Keratinocyte (primary cell): ENCODE results near the gene ZDHHC9. TPM values are rescaled to one million over a fixed set of nuclear protein-coding genes. Genes with fewer than 3 reads are reported as not detected.

Experiments used
- DNase-seq: peaks from one replicate; pipeline ENCODE4 v3.0.0-alpha.2; 2011; ENCODE audit warnings: low read depth, missing footprints, low spot score
- FAIRE-seq: peaks from 2 replicates; lab custom pipeline; 2011; peaks lifted over from hg19 to GRCh38; lab: Jason Lieb, UNC
- H2AFZ ChIP-seq: 2 replicates; pipeline ENCODE4 v1.6.0; 2012; ENCODE audit warnings: low read length, control low read depth, inconsistent platforms; ENCODE audit not compliant: control insufficient read depth
- H3K27ac ChIP-seq: 2 replicates; pipeline ENCODE4 v1.5.1; 2011; ENCODE audit warnings: low read length; ENCODE audit not compliant: control insufficient read depth, insufficient read depth
- H3K27me3 ChIP-seq: 3 replicates; pipeline ENCODE4 v1.6.0; 2011; ENCODE audit warnings: low read length; ENCODE audit not compliant: control insufficient read depth, insufficient read depth; ENCODE audit errors: extremely low read depth
- H3K36me3 ChIP-seq, 2 experiments: 2 replicates in 1 of 2; 3 replicates in 1 of 2; pipeline ENCODE4 v1.5.1; 2011; ENCODE audit warnings: low read length in 2 of 2, mild to moderate bottlenecking in 1 of 2; ENCODE audit not compliant: control insufficient read depth in 2 of 2, insufficient read depth in 2 of 2; ENCODE audit errors: extremely low read depth in 1 of 2
- H3K4me1 ChIP-seq: 3 replicates; pipeline ENCODE4 v1.5.1; 2011; ENCODE audit warnings: low read length; ENCODE audit not compliant: control insufficient read depth, insufficient read depth; ENCODE audit errors: extremely low read depth
- H3K4me2 ChIP-seq: 3 replicates; pipeline ENCODE4 v1.6.0; 2011; ENCODE audit warnings: low read depth, low read length; ENCODE audit not compliant: control insufficient read depth, insufficient read depth; ENCODE audit errors: extremely low read depth
- H3K4me3 ChIP-seq, 3 experiments: fragments of 200-600 bp in 1 of 3; sonication (generic) in 1 of 3; 2 replicates in 2 of 3; 3 replicates in 1 of 3; pipeline ENCODE4 v1.5.1; 2011 to 2016; ENCODE audit warnings: low read length in 3 of 3, mild to moderate bottlenecking in 3 of 3, control low read depth in 2 of 3, inconsistent platforms in 1 of 3, low read depth in 1 of 3, mixed read lengths in 1 of 3, mixed run types in 1 of 3, moderate library complexity in 1 of 3; ENCODE audit not compliant: control insufficient read depth in 2 of 3, insufficient read depth in 2 of 3; ENCODE audit errors: extremely low read depth in 1 of 3
- H3K79me2 ChIP-seq: 2 replicates; pipeline ENCODE4 v1.6.0; 2012; ENCODE audit warnings: low read length; ENCODE audit not compliant: control insufficient read depth, insufficient read depth
- H3K9ac ChIP-seq: 3 replicates; pipeline ENCODE4 v1.6.0; 2011; ENCODE audit warnings: low read length; ENCODE audit not compliant: control insufficient read depth, insufficient read depth; ENCODE audit errors: extremely low read depth
- H3K9me1 ChIP-seq: 3 replicates; pipeline ENCODE4 v1.6.0; 2011; ENCODE audit warnings: low read length; ENCODE audit not compliant: control insufficient read depth, insufficient read depth; ENCODE audit errors: extremely low read depth
- H3K9me3 ChIP-seq: 2 replicates; pipeline ENCODE4 v1.5.1; 2012; ENCODE audit warnings: low read depth, low read length; ENCODE audit not compliant: control insufficient read depth
- H4K20me1 ChIP-seq: 3 replicates; pipeline ENCODE4 v1.6.0; 2011; ENCODE audit warnings: low read length; ENCODE audit not compliant: control insufficient read depth, insufficient read depth; ENCODE audit errors: extremely low read depth
- CTCF ChIP-seq, 3 experiments: IDR thresholded peaks in 1 of 3; conservative IDR thresholded peaks in 1 of 3; optimal IDR thresholded peaks in 1 of 3; 2 replicates in 2 of 3; 3 replicates in 1 of 3; pipeline versions ENCODE3 to v1.5.1; 2011; ENCODE audit warnings: low read length in 3 of 3, mild to moderate bottlenecking in 3 of 3, moderate library complexity in 2 of 3, control low read depth in 1 of 3, inconsistent platforms in 1 of 3; ENCODE audit not compliant: insufficient read depth in 2 of 3; ENCODE audit errors: extremely low read depth in 1 of 3
- EZH2 ChIP-seq: IDR thresholded peaks from one replicate; pipeline ENCODE4 v1.6.1; 2012; ENCODE audit warnings: inconsistent platforms, mild to moderate bottlenecking, low read length, moderate library complexity
- dilution Hi-C: fragments of 300-500 bp; cut with MboI; formaldehyde crosslinking; loops from one replicate; pipeline ENCODE4 v1.7.0; 2020; ENCODE audit warnings: low sequenced_read_pairs; ENCODE audit not compliant: extremely low pct_ligation_motif_present
- polyA plus RNA-seq, 5 experiments: library from polyadenylated mRNA; depleted of rRNA in 3 of 5; stranded (reverse) in 3 of 5; stranded (forward) in 1 of 5; unstranded in 1 of 5; fragments of >200 nt; gene quantifications; 1 replicate in 1 of 5; 2 replicates in 3 of 5; 3 replicates in 1 of 5; pipeline versions ENCODE4 v1.2.1 to v1.2.3, GENCODE V29; 2011 to 2012; ENCODE audit warnings: missing spikeins in 2 of 5, low read depth in 1 of 5, low replicate concordance in 1 of 5

ZDHHC9 gene
- polyA plus RNA-seq, 1 donor (not counting 4 experiments of a cell fraction or from before 2014, with no cell fraction given) = 30.0 TPM

- no peaks in the 10 kb centered on the region for H3K36me3 ChIP-seq
- no peak overlapping the region for H3K4me3 ChIP-seq
- H3K9ac ChIP-seq = no peak overlapping the region
- DNase-seq (no peak), FAIRE-seq (no peak)
- no peak overlapping the region for H2AFZ ChIP-seq
- H4K20me1 ChIP-seq = no peaks in the 10 kb centered on the region
- no peaks in the 10 kb centered on the region for H3K9me1 ChIP-seq
- TF ChIP-seq CTCF (optimal IDR thresholded peaks at IDR 0.05 in 1 of 3, IDR thresholded peaks at IDR 0.05 in 1 of 3, conservative IDR thresholded peaks at IDR 0.05 in 1 of 3; ENCODE audit: extremely low read depth in 1 of 3, insufficient read depth in 2 of 3, low read length in 3 of 3) (no peak), EZH2 (no peak)
- dilution Hi-C loops = no loop called here
- no peaks in the 10 kb centered on the region for H3K27me3 ChIP-seq
- H3K79me2 ChIP-seq = no peaks in the 10 kb centered on the region
- no peaks in the 10 kb centered on the region for H3K4me1 ChIP-seq
- H3K27ac ChIP-seq = no peak overlapping the region
- no peak overlapping the region for H3K4me2 ChIP-seq
- no peaks in the 10 kb centered on the region for H3K9me3 ChIP-seq
Observed at GRCh38 chrX:129773649-129774458, 69.8 kb downstream of the ZDHHC9 start.

- H3K9me1 ChIP-seq = no peaks in the 10 kb centered on the region
- H4K20me1 ChIP-seq = no peaks in the 10 kb centered on the region
- no peak overlapping the region for H3K27ac ChIP-seq
- FAIRE-seq = no peak
- H3K9ac ChIP-seq = no peak overlapping the region
- no peaks in the 10 kb centered on the region for H3K9me3 ChIP-seq
- DNase-seq = no peak
- no peaks in the 10 kb centered on the region for H3K36me3 ChIP-seq
- no peak overlapping the region for H2AFZ ChIP-seq
- no peak overlapping the region for H3K4me3 ChIP-seq
- no peaks in the 10 kb centered on the region for H3K4me1 ChIP-seq
- TF ChIP-seq EZH2 = no peak
- no peak for TF ChIP-seq CTCF (optimal IDR thresholded peaks at IDR 0.05 in 1 of 3, IDR thresholded peaks at IDR 0.05 in 1 of 3, conservative IDR thresholded peaks at IDR 0.05 in 1 of 3; ENCODE audit: extremely low read depth in 1 of 3, insufficient read depth in 2 of 3, low read length in 3 of 3)
- H3K79me2 ChIP-seq = no peaks in the 10 kb centered on the region
- H3K27me3 ChIP-seq = no peaks in the 10 kb centered on the region
- H3K4me2 ChIP-seq = no peak overlapping the region
- dilution Hi-C loops = no loop called here
Observed at GRCh38 chrX:129772796-129773431, 70.8 kb downstream of the ZDHHC9 start.
